HFF-Myc (cell line): Measurements from ENCODE around the gene MLYCD.

ENCODE experiments used
- DNase-seq: peaks from one replicate; pipeline ENCODE4 v3.0.0-alpha.2; 2011; ENCODE audit warnings: low read depth; ENCODE audit errors: extremely low read depth
- H3K4me3 ChIP-seq: replicated peaks from 2 replicates; pipeline ENCODE4 v1.5.1; 2011; ENCODE audit warnings: low read depth, mild to moderate bottlenecking, control low read depth, low read length
- CTCF ChIP-seq: IDR thresholded peaks from 2 replicates; pipeline ENCODE4 v1.5.1; 2012; ENCODE audit warnings: mild to moderate bottlenecking, low read depth, low read length, control low read depth; ENCODE audit errors: missing control alignments

The MLYCD gene

GRCh38 chr16:83973077-83973476 is 74.2 kb downstream of the MLYCD start:
- no peak for TF ChIP-seq CTCF
- H3K4me3 ChIP-seq, result no peak overlapping the region
- no peak for DNase-seq

GRCh38 chr16:83973581-83974385 is 74.9 kb downstream of the MLYCD start:
- no peak overlapping the region for H3K4me3 ChIP-seq
- no peak for DNase-seq
- no peak for TF ChIP-seq CTCF

GRCh38 chr16:83974475-83974874 is 75.6 kb downstream of the MLYCD start:
- no peak for TF ChIP-seq CTCF
- no peak for DNase-seq
- H3K4me3 ChIP-seq, result no peak overlapping the region

- TF ChIP-seq CTCF, result no peak
- no peak overlapping the region for H3K4me3 ChIP-seq
- DNase-seq, result no peak
These were observed 76.8 kb downstream of the MLYCD start for GRCh38 chr16:83975590-83976260.
